Ovary (tissue), 9 donors: ENCODE measurements around the gene PLSCR3. TPM values are rescaled to one million over a fixed set of nuclear protein-coding genes. Genes with fewer than 3 reads are reported as not detected.

Source experiments
- DNase-seq, 5 donors: peaks; one replicate each; pipeline ENCODE4 v3.0.0-alpha.2; 2019 to 2020
- H3K27ac ChIP-seq, 2 donors: fragments of 200-600 bp; one replicate each; pipeline versions ENCODE4 v1.5.1 to v1.8.0; 2019 to 2022
- H3K27me3 ChIP-seq: fragments of 200-600 bp; one replicate; pipeline ENCODE4 v1.8.0; 2022
- H3K36me3 ChIP-seq: fragments of 200-600 bp; sonication (generic); one replicate; pipeline ENCODE4 v1.5.1; 2019
- H3K4me1 ChIP-seq: one replicate; pipeline ENCODE4 v1.8.1; 2013; ENCODE audit warnings: mild to moderate bottlenecking, moderate library complexity; ENCODE audit not compliant: insufficient read depth
- H3K4me3 ChIP-seq: fragments of 200-600 bp; sonication (generic); one replicate; pipeline ENCODE4 v1.5.1; 2017
- H3K9me3 ChIP-seq, 2 donors: fragments of 200-600 bp in 1 of 2; sonication (generic) in 1 of 2; one replicate each; pipeline versions ENCODE4 v1.5.1 to v1.8.1; 2013 to 2019; ENCODE audit warnings: mild to moderate bottlenecking in 1 of 2, moderate library complexity in 1 of 2
- CTCF ChIP-seq, 3 donors: fragments of 450-650 bp in 2 of 3; fragments of 200-600 bp in 1 of 3; IDR thresholded peaks; one replicate each; pipeline versions ENCODE4 v1.5.1 to v1.8.0; 2016 to 2022; ENCODE audit warnings: antibody characterized with exemption in 3 of 3, mild to moderate bottlenecking in 1 of 3
- EP300 ChIP-seq: sonication (generic); formaldehyde crosslinking; IDR thresholded peaks from one replicate; pipeline ENCODE4 v1.6.1; 2017; ENCODE audit warnings: antibody characterized with exemption
- POLR2A ChIP-seq: fragments of 450-650 bp; IDR thresholded peaks from one replicate; pipeline ENCODE4 v1.6.1; 2017; ENCODE audit warnings: antibody characterized with exemption, mild to moderate bottlenecking, moderate library complexity
- WGBS, 3 donors: extraction: QIAGEN DNeasy Blood & Tissue Kit in 1 of 3; methylation state at CpG; one replicate each; pipeline versions ENCODE4 v1.1.5 to v1.1.7; 2013 to 2017; 5-methylcytosine and 5-hydroxymethylcytosine counted together
- intact Hi-C, 4 donors: fragments of 100-400 bp; cut with DNase I; formaldehyde crosslinking; loops; one replicate each; pipeline versions ENCODE4 v1.11.0 to v1.15.1; 2022 to 2023
- polyA plus RNA-seq, 2 donors: library from polyadenylated mRNA; stranded (reverse); fragments of 200-250 nt in 1 of 2; fragments of 350-450 nt in 1 of 2; fragmentation: Illumina TruSeq in 1 of 2; extraction: RNeasy Lipid Tissue Mini Kit (QIAGEN cat#74804) in 1 of 2; gene quantifications; one replicate each; pipeline ENCODE4 v1.2.3, GENCODE V29; 2013 to 2014
- total RNA-seq, 7 donors: library from RNA; depleted of rRNA in 2 of 7; stranded (reverse); fragments of >200 nt in 2 of 7; fragmentation: NEBNext Ultra II Directional in 3 of 7; extraction: Animal tissue kit (Norgen Biotek cat#: 25700) in 3 of 7; gene quantifications; one replicate each; pipeline versions ENCODE4 v1.1.0 to v1.2.4, GENCODE V29; 2016 to 2023
- donor health status: DM: no; HTN: no; CAD: no; lungs with moderate emphysema.
- donor health status: DM: no; HTN: no; CAD: no.
- donor health status: Bipolar disorder and iron deficiency.
- donor health status: DM: yes; HTN: yes; CAD: no.
- donor health status: DM: no; HTN: no; CAD: no.
- donor health status: DM: yes; HTN: yes; CAD: no.

Gene PLSCR3
- total and polyA plus RNA-seq, 9 donors, result 7.1 to 52.4 (median 33.8) TPM

DNA sequence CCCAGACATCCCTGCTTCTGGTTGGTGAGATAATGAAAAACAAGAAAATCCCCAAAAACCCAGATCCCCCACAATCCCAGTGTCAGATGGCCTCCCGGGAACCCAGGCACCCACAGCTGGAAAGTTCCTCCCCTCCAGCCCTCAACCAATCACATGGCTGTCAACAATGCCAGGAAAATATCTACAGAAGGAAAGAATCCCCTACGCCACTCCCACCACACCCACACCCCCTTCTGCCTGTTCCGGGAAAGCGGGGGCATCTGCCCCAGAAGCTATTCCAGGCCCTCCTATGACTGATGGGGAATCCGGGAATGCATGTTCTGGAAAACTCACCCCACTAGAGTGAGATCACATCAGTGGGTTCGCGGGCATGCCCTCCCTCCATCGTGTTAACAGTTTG, 37.6 kb downstream of the PLSCR3 start:
- TF ChIP-seq POLR2A (no peak), EP300 (no peak), CTCF (IDR thresholded peaks at IDR 0.05) (no peak)
- WGBS, 3 donors, result 43 to 54% (median 49%) methylated on average over 8 of the region's 8 CpGs
- Histone ChIP-seq H3K27me3 (no peaks in the 10 kb centered on the region), H3K4me1 (peaks cover 10% of the 10 kb centered on the region), H3K4me3 (no peak overlapping the region), H3K36me3 (no peaks in the 10 kb centered on the region), H3K9me3 (no peaks in the 10 kb centered on the region), H3K27ac (no peak overlapping the region)
- DNase-seq, result no peak
- intact Hi-C loops, result loop anchor here in 2 of 4 donors (10.0 kb wide), 3 partner anchors 78 to 208 kb away; partner anchors contain the start of genes FGF11 (in 2 of the 2), TMEM102 (in 2 of the 2), SENP3 (in 1 of the 2) and TNFSF13 (in 1 of the 2)

GRCh38 chr17:7356072-7356549, 38.2 kb downstream of the PLSCR3 start:
- WGBS, 3 donors, result 11 to 13% (median 13%) methylated on average over 12 of the region's 12 CpGs
- Histone ChIP-seq H3K27ac (no peak overlapping the region), H3K9me3 (no peaks in the 10 kb centered on the region), H3K27me3 (no peaks in the 10 kb centered on the region), H3K4me1 (peaks cover 10% of the 10 kb centered on the region), H3K36me3 (no peaks in the 10 kb centered on the region), H3K4me3 (no peak overlapping the region)
- intact Hi-C loops, result loop anchor here in 2 of 4 donors (10.0 kb wide), 3 partner anchors 79 to 209 kb away; partner anchors contain the start of genes FGF11 (in 2 of the 2), TMEM102 (in 2 of the 2), SENP3 (in 1 of the 2) and TNFSF13 (in 1 of the 2)
- peak; percentile 68 to 82 (median 77) for DNase-seq
- TF ChIP-seq CTCF (IDR thresholded peaks at IDR 0.05), result peak; percentile 47 to 74 (median 69)
- TF ChIP-seq EP300, result no peak
- TF ChIP-seq POLR2A, result no peak

- H3K27ac ChIP-seq, result no peak overlapping the region
- H3K4me1 ChIP-seq, result peaks cover 10% of the 10 kb centered on the region
- no peak for TF ChIP-seq CTCF (IDR thresholded peaks at IDR 0.05)
- no peak for TF ChIP-seq EP300
- no peak for TF ChIP-seq POLR2A
- no peaks in the 10 kb centered on the region for H3K36me3 ChIP-seq
- intact Hi-C loops, result loop anchor here in 3 of 4 donors (2.0 to 10.0 kb wide), 4 partner anchors 79 to 209 kb away; partner anchors contain the start of genes TMEM102 (in 3 of the 3), FGF11 (in 2 of the 3), SENP3 (in 1 of the 3) and TNFSF13 (in 1 of the 3)
- 71 to 77% (median 77%) methylated on average over 8 of the region's 8 CpGs for WGBS, 3 donors
- no peaks in the 10 kb centered on the region for H3K27me3 ChIP-seq
- no peak for DNase-seq
- no peak overlapping the region for H3K4me3 ChIP-seq
- no peaks in the 10 kb centered on the region for H3K9me3 ChIP-seq
Observed at GRCh38 chr17:7355573-7355972, 38.8 kb downstream of the PLSCR3 start.

DNA sequence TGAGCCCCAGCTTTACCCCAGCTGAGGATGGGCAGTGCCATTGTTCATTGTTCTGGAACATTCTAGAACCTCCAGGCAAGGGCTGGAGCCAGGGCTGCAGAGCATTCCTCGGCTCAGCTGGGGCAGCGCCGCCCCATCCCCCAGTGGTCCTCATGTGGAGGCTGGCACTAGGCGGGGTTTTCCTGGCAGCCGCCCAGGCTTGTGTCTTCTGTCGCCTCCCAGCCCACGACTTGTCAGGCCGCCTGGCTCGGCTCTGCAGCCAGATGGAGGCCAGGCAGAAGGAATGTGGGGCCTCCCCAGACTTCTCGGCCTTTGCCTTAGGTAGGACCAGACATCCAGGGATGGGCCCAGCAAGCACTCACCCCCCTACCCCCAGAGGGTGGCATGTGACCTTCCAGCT, 39.3 kb downstream of the PLSCR3 start, which contains the start of gene TMEM95:
Gene TMEM95, plus strand, starts transcription at position 104 of the 400 bp plus-strand sequence. Its CDS starts 49 bp downstream, at position 153.
- Histone ChIP-seq H3K4me3 (no peak within 1 kb of the TSS), H3K36me3 (no peaks in the 10 kb centered on the region), H3K27me3 (no peaks in the 10 kb centered on the region), H3K4me1 (peaks cover 10% of the 10 kb centered on the region), H3K27ac (no peak within 1 kb of the TSS), H3K9me3 (no peaks in the 10 kb centered on the region)
- WGBS, 3 donors, result 63 to 67% (median 67%) methylated on average over 10 of the region's 10 CpGs
- no peak for TF ChIP-seq EP300
- no peak for TF ChIP-seq POLR2A
- TF ChIP-seq CTCF (IDR thresholded peaks at IDR 0.05), result no peak
- intact Hi-C loops, result loop anchor here in 3 of 4 donors (2.0 to 10.0 kb wide), 4 partner anchors 80 to 210 kb away; partner anchors contain the start of genes TMEM102 (in 3 of the 3), FGF11 (in 2 of the 3), SENP3 (in 1 of the 3) and TNFSF13 (in 1 of the 3)
- peak in 4 of 5 donors; percentile 35 to 62 (median 52) for DNase-seq
